ENCODE measurements around the gene APOBEC2. TPM values are rescaled to one million over a fixed set of nuclear protein-coding genes. Genes with fewer than 3 reads are reported as not detected.

APOBEC2 gene
- polyA plus RNA-seq, 3 donors = 0.22 to 0.82 (median 0.26) TPM

Other genes starting within 250 kb of the APOBEC2 start
- gene UNC5CL, start 14.0 kb upstream of the APOBEC2 start, polyA plus RNA-seq (ENCODE audit: insufficient read length in 3 of 3) = 10 to 100 TPM in 1 of 3 donors, 1 to 10 TPM in 2; 4.9 to 16.2 (median 6.9) TPM
- gene TSPO2, start 10.7 kb upstream of the APOBEC2 start, polyA plus RNA-seq (ENCODE audit: insufficient read length in 3 of 3) = 1 to 10 TPM in 1 of 3 donors, under 1 TPM in 2; 0.82 to 1.1 (median 0.86) TPM
- gene OARD1, start 19.2 kb downstream of the APOBEC2 start, polyA plus RNA-seq (ENCODE audit: insufficient read length in 3 of 3) = 10 to 100 TPM; 56.4 to 66.3 (median 59.2) TPM
- gene NFYA, start 19.8 kb downstream of the APOBEC2 start, polyA plus RNA-seq (ENCODE audit: insufficient read length in 3 of 3) = 10 to 100 TPM; 47.1 to 54.6 (median 53.3) TPM
- gene TREML1, start 101.1 kb downstream of the APOBEC2 start, polyA plus RNA-seq (ENCODE audit: insufficient read length in 3 of 3) = 1 to 10 TPM in 2 of 3 donors, under 1 TPM in 1; 0.45 to 1.2 (median 1.2) TPM
- gene TREM2, start 109.9 kb downstream of the APOBEC2 start, polyA plus RNA-seq (ENCODE audit: insufficient read length in 3 of 3) = under 1 TPM; 0.15 to 0.67 (median 0.65) TPM
- gene TREML2, start 147.9 kb downstream of the APOBEC2 start, polyA plus RNA-seq (ENCODE audit: insufficient read length in 3 of 3) = under 1 TPM; 0.06 to 0.18 (median 0.16) TPM
- gene TREML4, start 175.1 kb downstream of the APOBEC2 start, polyA plus RNA-seq (ENCODE audit: insufficient read length in 3 of 3) = not detected
- gene TREM1, start 233.5 kb downstream of the APOBEC2 start, polyA plus RNA-seq (ENCODE audit: insufficient read length in 3 of 3) = under 1 TPM; 0.07 to 0.42 (median 0.38) TPM

Measured in renal cortex interstitium (tissue), 3 donors.